GM19023 (cell line): Measurements from ENCODE around the gene TTC31.

ENCODE experiments used
- ATAC-seq: cut with Tn5 transposase; IDR thresholded peaks from one replicate; pipeline ENCODE4 v1.9.1; 2021; ENCODE audit warnings: mild to moderate bottlenecking, moderate library complexity; ENCODE audit not compliant: unreplicated experiment

TTC31 gene

GRCh38 chr2:74524955-74525716 is 42.3 kb downstream of the TTC31 start:
- no peak for ATAC-seq

- no peak for ATAC-seq
Measured at GRCh38 chr2:74525717-74526648, 43.1 kb downstream of the TTC31 start, which contains the start of gene DQX1. TSS of gene DQX1 (minus strand) at chr2:74526231. CDS start at chr2:74525729, 502 bp downstream.

- ATAC-seq, result no peak
Measured at GRCh38 chr2:74526649-74527230, 43.9 kb downstream of the TTC31 start.

GRCh38 chr2:74527741-74528140 is 44.9 kb downstream of the TTC31 start:
- ATAC-seq, result no peak

- peak; percentile 8 for ATAC-seq
Measured at GRCh38 chr2:74528600-74529356, 45.9 kb downstream of the TTC31 start.

- ATAC-seq, result peak; percentile 80
Measured at GRCh38 chr2:74529357-74530238, 46.7 kb downstream of the TTC31 start, which contains the start of the genes AUP1 and HTRA2. TSS of gene AUP1 (minus strand) at chr2:74529706. CDS start at chr2:74529629, 77 bp downstream. TSS of gene HTRA2 (plus strand) at chr2:74529933. CDS start at chr2:74530007, 74 bp downstream.

GRCh38 chr2:74530239-74531187 is 47.6 kb downstream of the TTC31 start:
- ATAC-seq, result peak; percentile 34

GRCh38 chr2:74531666-74532065 is 48.8 kb downstream of the TTC31 start:
- no peak for ATAC-seq

GRCh38 chr2:74532222-74532621 is 49.3 kb downstream of the TTC31 start:
- no peak for ATAC-seq

- no peak for ATAC-seq
Measured at GRCh38 chr2:74533464-74533863, 50.6 kb downstream of the TTC31 start.

GRCh38 chr2:74534411-74534810 is 51.5 kb downstream of the TTC31 start:
- no peak for ATAC-seq

- no peak for ATAC-seq
Measured at GRCh38 chr2:74535440-74535965, 52.6 kb downstream of the TTC31 start.

- ATAC-seq, result no peak
Measured at GRCh38 chr2:74536166-74536950, 53.5 kb downstream of the TTC31 start.

GRCh38 chr2:74537140-74537539 is 54.3 kb downstream of the TTC31 start:
- ATAC-seq, result no peak

- peak; percentile 49 for ATAC-seq
Measured at GRCh38 chr2:74538881-74539339, 56.0 kb downstream of the TTC31 start.

GRCh38 chr2:74540291-74540690 is 57.4 kb downstream of the TTC31 start:
- no peak for ATAC-seq

- ATAC-seq, result no peak
Measured at GRCh38 chr2:74542978-74543377, 60.1 kb downstream of the TTC31 start.
